Right renal pelvis (tissue), 4 donors: Measurements from ENCODE around the gene BLTP2. TPM values are rescaled to one million over a fixed set of nuclear protein-coding genes. Genes with fewer than 3 reads are reported as not detected.

ENCODE experiments used
- DNase-seq, 4 donors: peaks; one replicate each; pipeline ENCODE4 v3.0.0-alpha.2; 2013; ENCODE audit warnings: low read depth in 4 of 4, low spot score in 3 of 4, missing footprints in 1 of 4
- polyA plus RNA-seq, 4 donors: library from polyadenylated mRNA; unstranded; fragments of 120-200 nt; gene quantifications; one replicate each; pipeline ENCODE4 v1.2.1, GENCODE V29; 2013; ENCODE audit not compliant: insufficient read length in 4 of 4

BLTP2 gene
- polyA plus RNA-seq, 4 donors = 77.8 to 90.5 (median 81.2) TPM

DNA sequence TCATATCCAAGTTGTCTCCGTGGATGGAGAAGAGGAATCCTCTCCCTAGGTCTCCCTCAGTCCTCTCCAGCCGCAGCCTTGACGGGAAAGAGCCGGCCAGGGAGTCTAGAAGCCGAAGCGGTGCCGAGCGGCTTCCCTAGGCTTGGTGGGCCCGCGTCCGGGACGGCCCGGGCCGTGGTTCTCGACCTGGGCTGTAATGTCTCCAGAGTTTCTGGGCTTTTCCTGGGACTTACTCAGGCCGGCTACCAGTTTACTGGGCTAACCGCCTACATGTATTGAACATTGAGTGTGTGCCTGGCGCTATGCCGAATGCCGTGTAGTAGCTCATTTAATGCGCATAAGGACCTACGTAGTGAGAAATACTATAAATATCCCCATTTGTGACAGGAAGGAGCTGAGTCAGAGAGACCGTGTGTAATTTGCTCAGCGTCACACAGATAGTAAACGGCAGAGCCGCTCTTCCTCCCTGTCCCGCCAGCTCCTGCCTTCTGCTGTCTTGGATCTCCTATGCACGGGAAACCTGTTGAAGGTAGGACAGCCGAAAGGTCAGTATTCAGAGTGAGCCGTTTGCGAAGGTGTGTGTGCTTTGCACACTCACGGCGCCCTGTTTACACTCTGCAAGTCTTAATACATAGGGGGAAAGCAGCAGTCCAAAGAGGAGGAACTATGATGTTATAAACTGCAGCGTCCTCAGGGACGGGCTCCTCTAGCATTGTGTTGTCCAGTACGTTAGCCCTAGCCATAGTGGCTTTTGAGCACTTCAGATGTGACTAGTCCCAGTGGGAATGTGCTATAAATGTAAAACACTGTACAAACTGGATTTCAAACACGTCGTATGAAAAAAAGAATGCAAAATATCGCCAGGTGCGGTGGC lies 45.4 kb downstream of the BLTP2 start:
- peak in 2 of 4 donors; percentile 32 to 39 for DNase-seq

DNA sequence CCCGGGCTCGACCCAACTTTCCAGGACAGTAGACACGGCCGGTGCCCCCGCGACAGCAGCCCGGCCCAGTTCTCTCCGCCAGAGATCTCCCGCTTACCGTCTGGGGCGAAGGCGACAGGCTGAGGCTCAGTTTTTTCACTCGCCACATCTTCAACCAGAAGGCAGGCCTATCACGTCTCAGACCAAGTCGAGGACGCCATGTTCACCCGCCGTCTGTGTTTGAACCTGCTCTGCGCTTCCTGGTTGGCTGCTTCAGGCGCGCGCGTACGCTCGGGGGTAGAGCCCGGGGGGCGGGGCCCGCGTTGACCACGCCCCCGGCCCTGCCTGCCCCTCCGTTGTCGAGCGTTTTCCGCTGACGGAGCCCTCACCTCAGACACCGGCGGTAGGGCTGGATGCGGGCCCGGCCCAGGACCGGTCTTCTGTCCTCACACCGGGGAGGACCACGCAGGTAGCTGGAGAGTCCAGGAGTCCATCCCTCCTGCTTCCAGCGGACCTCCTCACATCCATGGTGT lies 46.1 kb downstream of the BLTP2 start, which contains the start of gene SPAG5:
Gene SPAG5, minus strand, starts transcription at position 227 of the 512 bp plus-strand sequence. Its CDS starts 79 bp downstream, at position 148.
- DNase-seq = peak; percentile 79 to 88 (median 84)

DNA sequence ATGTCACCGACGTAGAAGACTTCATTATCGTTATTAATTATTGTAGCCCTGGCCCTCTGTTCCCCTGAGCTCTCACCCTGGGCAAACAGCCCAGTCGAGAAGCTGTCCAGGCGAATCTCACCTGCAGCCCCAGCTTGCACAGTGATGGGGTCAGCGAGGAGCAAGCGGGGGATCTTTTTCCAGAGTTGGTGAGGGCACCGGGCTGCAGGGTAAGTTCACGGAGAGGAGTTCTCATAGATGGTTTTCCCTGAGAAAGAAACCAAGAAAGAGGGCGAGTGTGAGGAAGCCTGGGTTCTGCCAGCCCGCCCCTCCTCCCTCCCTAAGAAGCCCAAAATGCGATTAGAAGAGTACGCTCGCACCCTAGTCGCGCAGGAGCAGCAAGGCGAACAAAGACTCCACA lies 46.6 kb downstream of the BLTP2 start:
- DNase-seq = peak in 1 of 4 donors; percentile 9

DNA sequence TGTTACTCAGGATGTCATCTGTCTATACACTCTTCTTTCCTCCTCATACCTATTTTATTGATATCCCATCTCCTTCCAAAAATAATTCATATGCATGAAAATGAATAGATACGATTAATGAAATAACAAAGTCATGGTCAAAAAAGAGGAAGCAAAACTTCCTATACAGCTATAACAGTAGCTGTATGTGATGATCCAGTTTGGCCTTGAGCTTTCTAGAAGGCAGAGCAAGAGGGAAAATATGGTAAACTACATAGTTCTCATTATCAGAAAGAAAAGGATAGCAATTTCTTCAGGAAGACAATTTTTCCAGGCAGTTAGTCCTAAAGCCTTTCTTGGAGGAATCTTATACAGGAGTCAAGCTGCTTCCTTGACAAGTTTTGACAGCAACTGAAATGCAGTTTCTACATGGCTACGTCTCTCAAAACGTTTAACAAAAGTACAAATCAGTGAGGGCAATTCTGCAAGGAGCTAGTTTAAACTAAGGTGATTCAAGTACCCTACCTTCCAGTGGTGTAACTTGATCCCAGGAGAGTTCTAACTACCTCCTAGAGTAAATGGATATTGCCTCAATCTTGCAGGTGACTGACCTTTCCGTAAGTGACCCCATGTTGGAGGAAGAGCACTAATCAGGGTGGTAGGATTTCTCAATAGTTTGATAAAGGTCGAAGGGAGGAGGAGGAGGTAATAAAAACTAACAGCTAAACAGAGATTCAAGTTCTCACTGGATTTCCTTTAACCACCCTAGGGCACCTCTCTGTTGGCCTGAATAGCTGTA lies 47.2 kb downstream of the BLTP2 start:
- no peak for DNase-seq

Other genes with a start within 250 kb of the BLTP2 start
- 10 to 100 TPM; 14.6 to 15.8 (median 15.1) TPM for gene SLC46A1, start 238.9 kb downstream of the BLTP2 start, polyA plus RNA-seq
- 10 to 100 TPM in 3 of 4 donors, 1 to 10 TPM in 1; 7.1 to 24.5 (median 13.3) TPM for gene SLC13A2, start 171.5 kb downstream of the BLTP2 start, polyA plus RNA-seq
- gene FOXN1, start 138.8 kb downstream of the BLTP2 start, polyA plus RNA-seq = under 1 TPM; 0.47 to 0.62 (median 0.61) TPM
- gene UNC119, start 92.5 kb downstream of the BLTP2 start, polyA plus RNA-seq = 10 to 100 TPM; 54.4 to 74.1 (median 59.7) TPM
- 100 to 1,000 TPM; 101 to 107 (median 105) TPM for gene PIGS, start 73.6 kb downstream of the BLTP2 start, polyA plus RNA-seq
- gene ALDOC, start 68.3 kb downstream of the BLTP2 start, polyA plus RNA-seq = 10 to 100 TPM; 19.4 to 32.9 (median 24.5) TPM
- gene SPAG5, start 46.1 kb downstream of the BLTP2 start, polyA plus RNA-seq = 10 to 100 TPM; 43.5 to 46.9 (median 45.2) TPM
- 10 to 100 TPM; 10.6 to 14.3 (median 11.3) TPM for gene RSKR, start 31.0 kb downstream of the BLTP2 start, polyA plus RNA-seq
- gene SDF2, start 16.7 kb upstream of the BLTP2 start, polyA plus RNA-seq = 10 to 100 TPM; 78.3 to 84.4 (median 80.9) TPM
- 10 to 100 TPM; 67.0 to 74.3 (median 68.4) TPM for gene SUPT6H, start 17.0 kb upstream of the BLTP2 start, polyA plus RNA-seq
- 1 to 10 TPM; 5.0 to 7.3 (median 6.2) TPM for gene PROCA1, start 66.7 kb upstream of the BLTP2 start, polyA plus RNA-seq
- 100 to 1,000 TPM; 178 to 196 (median 186) TPM for gene RAB34, start 72.7 kb upstream of the BLTP2 start, polyA plus RNA-seq
- 1,000 to 10,000 TPM in 3 of 4 donors, 100 to 1,000 TPM in 1; 835 to 1,239 (median 1,092) TPM for gene RPL23A, start 74.8 kb upstream of the BLTP2 start, polyA plus RNA-seq
- gene TLCD1, start 81.1 kb upstream of the BLTP2 start, polyA plus RNA-seq = 10 to 100 TPM; 17.9 to 20.9 (median 18.8) TPM
- 1 to 10 TPM; 6.4 to 8.1 (median 7.8) TPM for gene NEK8, start 83.6 kb upstream of the BLTP2 start, polyA plus RNA-seq
- gene TRAF4, start 98.9 kb upstream of the BLTP2 start, polyA plus RNA-seq = 100 to 1,000 TPM; 117 to 145 (median 135) TPM
- 10 to 100 TPM; 21.2 to 26.7 (median 22.7) TPM for gene FAM222B, start 197.6 kb upstream of the BLTP2 start, polyA plus RNA-seq
- 10 to 100 TPM; 63.6 to 72.1 (median 70.8) TPM for gene ERAL1, start 209.9 kb upstream of the BLTP2 start, polyA plus RNA-seq